GM21447 (cell line): ENCODE results near the gene MYT1.
"Not testable (repeated sequence)": the region's sequence is repeated elsewhere in the genome, so short reads cannot be mapped to it uniquely, and the experiment has no call there.

Experiments
- ATAC-seq: cut with Tn5 transposase; IDR thresholded peaks from one replicate; pipeline ENCODE4 v1.9.1; 2021; ENCODE audit not compliant: unreplicated experiment

MYT1 gene

DNA sequence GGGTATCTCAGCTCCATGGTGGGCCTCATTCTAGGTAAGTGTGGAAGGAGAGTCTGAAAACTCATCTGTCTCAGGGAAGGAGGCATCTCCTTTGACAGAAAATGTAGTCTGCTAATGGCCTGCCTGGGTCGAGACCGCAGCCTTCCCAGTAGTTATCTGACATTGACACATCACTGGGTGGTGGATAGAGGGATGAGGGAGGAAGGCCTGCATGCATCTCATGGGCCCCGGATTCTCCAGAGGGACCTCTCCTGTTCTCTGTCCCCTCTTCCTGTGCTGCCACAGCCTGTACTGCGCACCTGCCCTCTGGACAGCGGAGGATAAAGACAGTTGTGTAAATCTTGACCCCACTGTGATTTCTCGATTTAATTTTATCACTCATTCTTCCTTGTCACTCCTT is 96.0 kb downstream of the MYT1 start:
- no peak for ATAC-seq

DNA sequence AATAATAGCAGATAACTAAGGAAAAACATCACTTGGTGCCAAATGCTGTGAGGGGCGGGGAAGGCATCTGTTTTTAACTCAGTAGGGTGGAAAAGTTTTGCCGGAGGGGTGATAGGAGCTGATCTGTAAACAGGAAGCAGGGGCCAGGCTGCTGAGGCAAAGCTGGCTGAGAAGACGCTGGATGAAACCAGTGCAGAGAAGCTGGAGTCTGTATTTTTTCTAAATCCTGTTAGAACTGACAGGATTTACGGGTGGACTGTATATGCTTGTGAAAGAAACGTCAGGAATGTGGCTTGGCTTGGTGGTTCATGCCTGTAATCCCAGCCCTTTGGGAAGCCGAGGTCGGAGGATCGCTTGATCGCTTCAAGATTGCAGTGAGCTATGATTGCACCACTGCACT is 96.9 kb downstream of the MYT1 start:
- ATAC-seq, result no peak

DNA sequence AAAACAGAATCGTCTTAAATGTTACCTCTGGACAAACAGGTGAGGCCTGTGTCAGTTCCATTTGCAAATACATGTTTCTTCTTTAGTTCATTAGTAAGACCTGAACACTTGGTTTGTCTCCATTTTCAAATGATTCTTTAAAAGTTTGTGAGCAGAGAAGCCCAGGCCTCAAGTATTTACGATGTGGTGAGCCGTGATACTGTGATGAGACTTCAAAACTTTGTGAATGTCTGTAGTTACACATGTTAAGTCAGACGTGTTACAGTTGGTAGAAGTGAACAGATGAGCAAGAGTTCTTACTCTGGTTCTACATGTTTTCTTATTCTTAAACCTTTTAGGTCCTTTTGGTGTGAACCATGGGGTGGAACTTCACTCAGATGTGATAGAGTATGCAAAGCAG is 99.8 kb downstream of the MYT1 start:
- ATAC-seq, result no peak

DNA sequence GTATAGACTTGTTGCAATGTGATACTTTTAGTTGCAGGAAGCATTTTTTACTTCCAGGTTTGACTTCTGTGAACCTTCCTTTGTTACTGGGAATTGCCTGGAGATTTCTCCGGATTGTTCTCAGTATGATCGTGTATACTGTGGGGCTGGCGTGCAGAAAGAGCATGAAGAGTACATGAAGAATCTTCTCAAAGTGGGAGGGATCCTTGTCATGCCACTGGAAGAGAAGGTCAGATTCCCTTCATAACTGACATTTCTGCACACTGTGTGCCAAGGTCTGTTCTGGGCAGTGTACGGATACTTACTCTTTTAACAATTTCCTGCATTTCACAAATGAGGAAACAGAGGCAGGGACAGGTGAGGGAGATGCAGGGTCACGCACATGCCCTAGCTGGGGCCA is 100.9 kb downstream of the MYT1 start:
- ATAC-seq, result no peak

DNA sequence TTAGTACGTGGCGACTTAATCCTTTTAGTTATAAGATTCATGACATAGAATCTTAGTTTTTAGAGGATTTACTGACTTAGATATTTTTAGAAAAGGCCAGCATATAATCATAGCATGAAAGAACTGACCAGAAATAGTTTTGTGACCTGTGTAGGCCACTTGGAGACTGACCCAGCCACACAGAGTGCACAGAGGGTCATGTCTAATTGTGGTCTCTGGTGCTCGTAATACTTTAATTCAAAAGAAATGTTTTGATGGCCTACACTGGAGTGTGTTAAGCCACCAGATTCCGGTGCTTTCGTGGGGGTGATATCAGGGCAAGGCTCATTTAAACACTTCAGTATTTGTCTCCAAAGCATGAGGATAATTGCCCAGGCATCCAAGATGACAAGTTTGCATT is 102.7 kb downstream of the MYT1 start:
- no peak for ATAC-seq

DNA sequence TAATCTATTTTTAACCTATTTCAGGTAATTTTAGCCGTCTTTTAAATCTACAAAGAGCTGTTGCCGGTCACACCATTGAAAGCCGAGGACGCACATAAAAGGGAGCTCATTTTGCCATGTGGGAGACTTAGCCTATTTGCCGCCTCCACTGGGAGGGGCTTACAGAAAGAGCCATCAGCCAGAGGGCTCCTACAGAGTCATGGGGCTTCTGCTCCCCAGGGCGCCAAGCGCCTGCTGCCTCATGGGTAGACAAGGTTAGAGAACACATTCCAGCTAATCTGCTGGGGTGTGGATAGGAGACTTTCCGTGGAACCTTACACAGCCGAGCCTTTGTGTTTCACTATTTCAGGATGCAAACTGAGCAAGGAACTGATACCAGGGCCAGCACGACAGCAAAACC is 103.9 kb downstream of the MYT1 start:
- ATAC-seq, result no peak

DNA sequence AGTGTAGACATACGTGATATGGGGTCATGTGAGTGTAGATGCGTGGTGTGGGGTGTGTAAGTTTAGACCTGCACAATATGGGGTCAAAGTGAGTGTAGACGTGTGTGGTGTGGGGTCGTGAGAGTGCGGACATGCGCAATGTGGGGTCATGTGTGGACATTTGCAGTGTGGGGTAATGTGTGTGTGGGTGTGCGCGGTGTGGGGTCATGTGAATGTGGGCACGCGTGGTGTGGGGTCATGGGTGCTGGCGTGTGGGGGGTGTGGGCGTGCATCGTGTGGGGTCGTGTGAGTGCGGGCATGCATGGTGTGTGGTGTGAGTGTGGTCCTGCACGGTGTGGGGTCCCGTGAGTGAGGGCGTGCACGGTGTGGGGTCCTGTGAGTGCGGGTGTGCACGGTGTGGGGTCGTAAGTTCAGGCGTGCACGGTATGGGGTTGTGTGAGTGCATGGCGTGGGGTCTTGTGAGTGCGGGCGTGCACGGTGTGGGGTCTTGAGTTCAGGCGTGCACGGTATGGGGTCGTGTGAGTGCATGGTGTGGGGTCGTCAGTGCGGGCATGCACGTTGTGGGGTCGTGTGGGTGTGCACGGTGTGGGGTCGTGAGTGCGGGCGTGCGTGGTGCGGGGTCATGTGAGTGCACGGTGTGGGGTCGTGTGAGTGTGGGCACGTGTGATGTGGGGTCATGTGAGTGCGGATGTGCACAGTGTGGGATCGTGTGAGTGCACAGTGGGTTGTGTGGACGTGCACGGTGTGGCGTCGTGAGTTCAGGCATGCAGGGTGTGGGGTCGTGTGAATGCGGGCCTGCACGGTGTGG is 105.6 kb downstream of the MYT1 start:
- no peak for ATAC-seq

DNA sequence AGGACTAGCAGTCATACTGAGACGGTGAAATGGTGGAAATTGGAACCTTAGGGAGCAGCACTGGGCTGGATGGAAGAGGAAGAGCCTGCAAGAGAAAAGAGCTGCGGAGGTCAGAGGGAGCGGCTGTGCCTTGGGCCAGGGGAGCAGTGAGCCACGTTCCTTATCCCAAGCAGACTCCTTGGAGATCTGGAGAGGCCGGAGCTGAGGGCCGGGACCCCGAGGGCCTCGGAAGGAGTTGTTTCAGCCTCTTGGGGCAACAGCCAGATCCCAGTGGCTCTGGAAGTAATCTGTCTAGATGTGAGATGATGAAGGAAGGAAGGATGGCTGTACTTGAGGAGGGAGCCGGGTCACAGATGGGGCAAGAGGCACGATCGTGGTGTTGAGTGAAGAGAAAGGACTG is 107.4 kb downstream of the MYT1 start:
- no peak for ATAC-seq

DNA sequence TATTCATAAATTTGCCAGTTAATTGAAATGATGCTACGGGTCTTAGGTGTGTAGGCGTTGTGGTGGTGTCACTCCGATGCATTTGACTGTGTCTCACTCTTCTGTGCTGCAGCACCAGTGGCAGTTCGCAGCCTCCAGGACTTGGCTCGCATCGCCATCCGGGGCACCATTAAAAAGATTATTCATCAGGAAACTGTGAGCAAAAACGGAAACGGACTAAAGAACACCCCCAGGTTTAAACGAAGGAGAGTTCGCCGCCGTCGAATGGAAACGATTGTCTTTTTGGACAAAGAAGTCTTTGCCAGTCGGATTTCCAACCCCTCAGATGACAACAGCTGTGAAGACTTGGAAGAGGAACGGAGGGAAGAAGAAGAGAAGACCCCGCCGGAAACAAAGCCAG is 108.9 kb downstream of the MYT1 start:
- no peak for ATAC-seq

DNA sequence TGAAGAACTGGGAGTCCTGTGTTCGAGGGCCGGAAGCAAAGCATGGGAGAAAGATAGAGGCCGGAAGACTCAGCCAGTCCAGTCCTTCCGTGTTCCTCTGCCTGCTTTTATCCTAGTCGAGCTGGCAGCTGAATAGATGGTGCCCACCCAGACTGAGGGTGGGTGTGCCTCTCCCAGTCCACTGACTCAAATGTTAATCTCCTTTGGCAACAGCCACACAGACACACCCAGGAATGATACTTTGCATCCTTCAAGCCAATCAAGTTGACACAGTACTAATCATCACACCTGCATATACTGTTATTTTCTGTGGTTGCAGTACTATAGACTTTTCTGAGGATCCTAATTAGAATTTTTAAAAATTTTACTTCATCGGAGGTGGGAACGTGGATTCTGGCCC is 112.6 kb downstream of the MYT1 start:
- ATAC-seq, result no peak

DNA sequence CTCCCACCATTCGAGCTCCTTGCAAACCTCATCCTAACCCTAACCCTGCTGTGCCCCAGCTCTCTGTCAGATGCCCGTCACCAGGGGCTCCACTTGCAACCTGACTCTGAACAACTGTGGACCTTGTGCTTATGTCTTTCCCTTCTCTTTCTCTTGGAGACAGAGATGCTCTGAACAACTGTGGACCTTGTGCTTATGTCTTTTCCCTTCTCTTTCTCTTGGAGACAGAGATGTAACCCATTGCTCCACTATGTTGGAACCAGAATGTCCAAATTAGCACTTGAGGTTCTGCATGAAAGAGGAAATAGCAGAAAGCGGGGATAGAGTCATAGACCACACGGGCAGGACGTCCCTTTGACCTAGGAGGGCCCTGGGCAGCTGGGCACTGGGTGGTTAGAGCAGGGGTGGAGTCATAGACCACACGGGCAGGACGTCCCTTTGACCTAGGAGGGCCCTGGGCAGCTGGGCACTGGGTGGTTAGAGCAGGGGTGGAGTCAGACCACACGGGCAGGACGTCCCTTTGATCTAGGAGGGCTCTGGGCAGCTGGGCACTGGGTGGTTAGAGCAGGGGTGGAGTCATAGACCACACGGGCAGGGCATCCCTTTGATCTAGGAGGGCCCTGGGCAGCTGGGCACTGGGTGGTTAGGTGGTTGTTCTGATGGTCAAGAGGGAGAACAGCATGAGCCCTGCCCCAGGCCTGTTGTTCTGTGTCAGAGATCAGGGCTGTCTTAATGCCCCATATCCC is 113.5 kb downstream of the MYT1 start:
- no peak for ATAC-seq

DNA sequence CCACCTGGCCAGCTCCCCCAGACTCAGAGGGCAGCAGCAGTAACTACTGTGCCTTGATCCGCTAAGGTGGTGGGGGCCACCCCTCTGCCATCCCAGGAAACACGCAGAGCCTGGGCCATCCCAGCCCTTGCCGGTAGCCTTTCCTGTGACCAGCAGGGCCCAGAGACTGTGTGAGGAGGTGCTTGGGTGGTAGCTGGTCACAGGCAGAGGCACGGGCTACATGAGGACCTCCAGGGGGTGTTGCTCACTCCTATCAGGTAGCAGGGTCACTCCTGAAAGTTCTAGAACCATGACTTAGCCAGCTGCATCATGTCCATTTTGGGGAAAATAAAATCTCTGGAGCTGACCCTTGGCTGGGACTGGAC is 114.0 kb downstream of the MYT1 start:
- ATAC-seq, result no peak

DNA sequence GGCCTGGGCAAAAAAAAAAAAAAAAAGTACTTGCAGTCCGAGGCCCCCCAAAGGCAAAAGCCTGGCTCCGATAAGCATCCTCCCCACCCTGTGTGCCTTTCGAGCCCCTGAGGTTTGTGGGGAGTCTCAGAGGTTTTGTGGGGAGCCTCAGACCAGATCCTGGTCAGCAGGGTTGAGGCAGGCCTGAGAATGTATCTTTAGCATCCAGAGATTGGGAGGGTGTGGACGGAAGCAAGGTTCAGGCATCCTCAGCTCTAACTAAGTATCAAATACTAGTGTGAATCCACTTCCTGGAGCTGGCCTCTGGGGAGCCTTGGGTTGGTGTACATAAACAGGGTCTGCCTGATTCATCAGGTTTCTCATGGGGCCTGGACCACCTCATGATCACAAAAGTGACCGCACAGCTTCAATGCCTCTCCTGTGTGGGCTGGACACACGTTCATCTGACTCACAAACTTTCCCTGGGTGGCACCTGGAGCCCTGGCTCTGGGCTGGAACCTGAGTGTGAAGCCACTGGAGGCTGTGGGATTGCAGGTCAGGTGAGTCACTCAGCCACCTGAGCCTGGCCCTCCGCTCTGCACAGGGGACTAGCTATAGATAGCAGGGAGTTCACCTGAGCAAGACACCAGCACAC is 115.7 kb downstream of the MYT1 start:
- no peak for ATAC-seq

DNA sequence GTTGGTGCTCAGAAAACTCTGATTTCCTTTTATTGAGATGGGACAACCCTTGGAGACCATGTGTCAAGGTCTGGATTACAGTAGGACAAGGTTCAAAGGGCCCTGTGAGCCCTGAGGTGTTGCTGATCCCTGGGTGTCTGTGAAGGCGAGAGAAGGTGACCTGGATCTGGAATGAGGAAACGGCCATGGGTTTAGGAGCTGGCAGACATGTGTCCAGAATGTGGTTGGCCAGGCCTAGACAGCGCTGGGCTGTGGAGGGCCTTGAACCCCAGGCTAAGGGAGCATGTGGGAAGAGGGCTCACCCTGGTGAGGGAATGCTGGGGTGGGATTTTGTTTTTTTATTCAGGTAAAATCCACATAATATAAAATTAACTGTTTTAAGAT is 116.2 kb downstream of the MYT1 start:
- no peak for ATAC-seq

DNA sequence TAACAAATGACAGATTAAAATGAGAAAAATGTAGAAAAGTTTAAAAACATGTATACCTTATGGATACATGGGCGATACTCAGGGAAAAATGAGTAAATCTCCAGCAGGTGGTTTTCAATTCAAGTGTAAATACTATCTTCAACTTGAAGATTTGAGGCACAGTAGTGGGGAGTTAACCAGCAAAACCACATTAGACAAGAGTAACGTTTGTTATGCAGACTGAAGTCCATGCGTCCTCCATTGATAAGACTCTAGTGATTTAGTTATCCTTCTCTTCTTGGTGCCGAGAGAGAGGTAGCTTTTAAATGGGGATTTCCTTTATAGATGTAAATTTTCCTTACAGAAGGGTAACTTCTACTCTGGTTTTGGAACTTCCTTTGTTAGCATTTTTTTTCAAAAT is 119.4 kb downstream of the MYT1 start:
- no peak for ATAC-seq

DNA sequence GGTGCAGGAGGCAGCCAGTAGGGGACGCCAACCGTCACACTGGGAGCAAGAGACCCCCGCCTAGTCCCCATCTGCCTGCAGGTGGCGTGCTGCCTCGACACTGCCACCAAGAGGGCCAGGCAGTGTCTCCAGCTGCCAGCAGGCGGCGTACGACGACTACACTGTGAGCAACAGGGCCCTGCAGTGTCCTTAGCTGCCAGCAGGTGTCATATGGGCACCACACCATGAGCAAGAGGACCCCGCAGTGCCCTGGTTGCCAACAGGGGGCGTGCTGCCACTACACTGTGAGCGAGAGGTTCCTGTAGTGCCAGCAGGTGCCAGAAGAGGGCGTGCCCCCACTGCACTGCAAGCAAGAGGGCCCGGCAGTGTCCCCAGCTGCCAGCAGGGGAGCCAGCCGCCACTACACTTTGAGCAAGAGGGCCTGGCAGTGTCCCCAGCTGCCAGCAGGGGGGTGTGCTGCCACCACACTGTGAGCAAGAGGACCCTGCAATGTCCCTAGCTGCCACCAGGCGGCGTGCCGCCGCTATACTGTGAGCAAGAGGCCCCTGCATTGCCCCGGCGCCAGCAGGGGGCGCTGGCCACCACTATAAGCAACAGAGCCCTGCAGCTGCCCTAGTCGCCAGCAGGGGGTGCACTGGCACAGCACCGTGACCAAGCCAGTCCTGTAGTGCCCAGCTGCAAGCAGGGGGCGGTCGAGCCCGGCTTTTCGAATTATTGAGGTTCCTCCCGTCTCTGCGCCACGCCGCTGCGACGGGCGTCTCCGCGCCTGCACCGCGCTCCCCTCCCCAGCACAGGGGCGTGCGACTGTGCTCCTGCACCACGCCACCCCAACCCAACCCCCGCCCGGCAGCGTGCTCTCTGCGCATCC is 121.6 kb downstream of the MYT1 start:
- peak; percentile 86 for ATAC-seq

DNA sequence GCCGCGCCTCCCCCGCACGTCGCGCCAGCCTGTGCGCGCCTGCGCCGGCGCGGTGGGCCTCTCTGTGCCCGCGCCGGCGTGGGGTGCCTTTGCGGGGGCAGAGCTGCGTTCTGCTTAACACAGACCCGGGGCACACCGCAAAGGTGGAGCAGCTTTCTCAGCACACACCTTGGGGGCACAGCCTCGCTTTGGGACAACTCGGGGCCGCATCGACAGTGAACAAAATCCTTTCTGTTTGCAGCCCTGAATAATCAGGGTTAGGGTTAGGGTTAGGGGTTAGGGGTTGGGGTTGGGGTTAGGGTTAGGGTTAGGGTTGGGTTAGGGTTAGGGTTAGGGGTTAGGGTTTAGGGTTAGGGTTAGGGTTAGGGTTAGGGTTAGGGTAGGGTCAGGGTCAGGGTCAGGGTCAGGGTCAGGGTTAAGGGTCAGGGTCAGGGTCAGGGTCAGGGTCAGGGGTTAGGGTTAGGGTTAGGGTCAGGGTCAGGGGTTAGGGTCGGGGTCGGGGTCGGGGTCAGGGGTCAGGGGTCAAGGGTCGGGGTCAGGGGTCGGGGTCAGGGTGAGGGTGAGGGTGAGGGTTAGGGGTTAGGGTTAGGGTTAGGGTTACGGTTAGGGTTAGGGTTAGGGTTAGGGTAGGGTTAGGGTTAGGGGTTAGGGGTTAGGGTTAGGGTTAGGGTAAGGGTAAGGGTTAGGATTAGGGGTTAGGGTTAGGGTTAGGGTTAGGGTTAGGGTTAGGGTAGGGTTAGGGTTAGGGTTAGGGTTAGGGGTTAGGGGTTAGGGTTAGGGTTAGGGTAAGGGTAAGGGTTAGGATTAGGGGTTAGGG is 122.4 kb downstream of the MYT1 start:
- not testable (repeated sequence) for ATAC-seq

DNA sequence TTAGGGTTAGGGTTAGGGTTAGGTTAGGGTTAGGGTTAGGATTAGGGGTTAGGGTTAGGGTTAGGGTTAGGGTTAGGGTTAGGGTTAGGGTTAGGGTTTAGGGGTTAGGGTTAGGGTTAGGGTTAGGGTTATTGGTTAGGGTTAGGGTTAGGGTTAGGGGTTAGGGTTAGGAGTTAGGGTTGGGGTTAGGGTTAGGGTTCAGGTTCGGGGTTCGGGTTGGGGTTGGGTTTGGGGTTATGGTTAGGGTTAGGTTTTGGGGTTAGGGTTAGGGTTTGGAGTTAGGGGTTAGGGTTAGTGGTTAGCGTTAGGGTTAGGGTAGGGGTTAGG is 123.0 kb downstream of the MYT1 start:
- ATAC-seq, result not testable (repeated sequence)
